Cardiac muscle cell (in vitro differentiated cells and primary cell): ENCODE results near the gene FAHD2A. TPM values are rescaled to one million over a fixed set of nuclear protein-coding genes. Genes with fewer than 3 reads are reported as not detected.

Experiments used
- DNase-seq, 2 donors: peaks; one replicate each; pipeline versions ENCODE4 v3.0.0 to v3.0.0-alpha.2; 2010 to 2017; ENCODE audit warnings: low read depth in 1 of 2, low spot score in 1 of 2
- H3K27ac ChIP-seq: fragments of 200-600 bp; sonication (generic); 2 replicates; pipeline ENCODE4 v1.5.1; 2016
- H3K27me3 ChIP-seq: fragments of 200-600 bp; sonication (generic); 2 replicates; pipeline ENCODE4 v1.6.0; 2016; ENCODE audit warnings: control low read depth
- H3K36me3 ChIP-seq: fragments of 200-600 bp; sonication (generic); 2 replicates; pipeline ENCODE4 v1.5.1; 2016; ENCODE audit warnings: control low read depth
- H3K4me1 ChIP-seq: fragments of 200-600 bp; sonication (generic); 2 replicates; pipeline ENCODE4 v1.8.1; 2017; ENCODE audit warnings: low read depth, mild to moderate bottlenecking, mixed run types
- H3K4me3 ChIP-seq: fragments of 200-600 bp; sonication (generic); 2 replicates; pipeline ENCODE4 v1.5.1; 2016; ENCODE audit warnings: mild to moderate bottlenecking
- H3K9me3 ChIP-seq: fragments of 200-600 bp; sonication (generic); 2 replicates; pipeline ENCODE4 v1.5.1; 2017; ENCODE audit warnings: low read depth, mild to moderate bottlenecking, control low read depth
- polyA plus RNA-seq: library from polyadenylated mRNA; unstranded; fragments of >200 nt; fragmentation: Nextera tagmentation; extraction: Ambion mirVana; gene quantifications from 2 replicates; pipeline ENCODE4 v1.2.1, GENCODE V29; 2016
- total RNA-seq: library from RNA; depleted of rRNA; stranded (reverse); fragments of >200 nt; gene quantifications from 2 replicates; pipeline ENCODE4 v1.2.3, GENCODE V29; 2016
- TF ChIP-seq, protein P1 (sequence below): IDR thresholded peaks from 2 replicates; pipeline ENCODE4 v1.5.1; 2012; ENCODE audit warnings: low read depth, mild to moderate bottlenecking, low read length

Gene FAHD2A
- total and polyA plus RNA-seq, 2 experiments from 2014 or later, result 64.9 to 66.1 TPM

DNA sequence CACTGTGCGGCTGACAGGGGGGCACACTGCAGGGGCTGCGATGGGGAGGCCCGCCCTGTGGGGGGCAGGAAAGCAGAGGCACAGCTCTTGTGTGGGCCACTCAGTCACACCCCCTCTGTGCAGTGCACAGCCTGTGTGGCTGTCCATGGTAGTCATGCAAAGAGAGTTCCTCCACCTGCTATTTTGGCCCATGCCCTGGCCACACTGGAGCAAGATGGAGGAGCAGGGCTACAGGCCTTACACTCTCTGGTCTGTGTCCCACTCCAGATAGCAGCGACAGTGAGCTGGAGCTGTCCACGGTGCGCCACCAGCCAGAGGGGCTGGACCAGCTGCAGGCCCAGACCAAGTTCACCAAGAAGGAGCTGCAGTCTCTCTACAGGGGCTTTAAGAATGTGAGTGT lies 28.5 kb upstream of the FAHD2A start:
- H3K27ac ChIP-seq, result no peak overlapping the region
- DNase-seq, result peak in 1 of 2 donors; percentile 27
- H3K27me3 ChIP-seq, result no peaks in the 10 kb centered on the region
- TF ChIP-seq, protein P1, sequence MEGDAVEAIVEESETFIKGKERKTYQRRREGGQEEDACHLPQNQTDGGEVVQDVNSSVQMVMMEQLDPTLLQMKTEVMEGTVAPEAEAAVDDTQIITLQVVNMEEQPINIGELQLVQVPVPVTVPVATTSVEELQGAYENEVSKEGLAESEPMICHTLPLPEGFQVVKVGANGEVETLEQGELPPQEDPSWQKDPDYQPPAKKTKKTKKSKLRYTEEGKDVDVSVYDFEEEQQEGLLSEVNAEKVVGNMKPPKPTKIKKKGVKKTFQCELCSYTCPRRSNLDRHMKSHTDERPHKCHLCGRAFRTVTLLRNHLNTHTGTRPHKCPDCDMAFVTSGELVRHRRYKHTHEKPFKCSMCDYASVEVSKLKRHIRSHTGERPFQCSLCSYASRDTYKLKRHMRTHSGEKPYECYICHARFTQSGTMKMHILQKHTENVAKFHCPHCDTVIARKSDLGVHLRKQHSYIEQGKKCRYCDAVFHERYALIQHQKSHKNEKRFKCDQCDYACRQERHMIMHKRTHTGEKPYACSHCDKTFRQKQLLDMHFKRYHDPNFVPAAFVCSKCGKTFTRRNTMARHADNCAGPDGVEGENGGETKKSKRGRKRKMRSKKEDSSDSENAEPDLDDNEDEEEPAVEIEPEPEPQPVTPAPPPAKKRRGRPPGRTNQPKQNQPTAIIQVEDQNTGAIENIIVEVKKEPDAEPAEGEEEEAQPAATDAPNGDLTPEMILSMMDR, result no peak
- H3K36me3 ChIP-seq, result no peaks in the 10 kb centered on the region
- no peak overlapping the region for H3K4me3 ChIP-seq
- H3K9me3 ChIP-seq, result no peaks in the 10 kb centered on the region
- H3K4me1 ChIP-seq, result no peaks in the 10 kb centered on the region

DNA sequence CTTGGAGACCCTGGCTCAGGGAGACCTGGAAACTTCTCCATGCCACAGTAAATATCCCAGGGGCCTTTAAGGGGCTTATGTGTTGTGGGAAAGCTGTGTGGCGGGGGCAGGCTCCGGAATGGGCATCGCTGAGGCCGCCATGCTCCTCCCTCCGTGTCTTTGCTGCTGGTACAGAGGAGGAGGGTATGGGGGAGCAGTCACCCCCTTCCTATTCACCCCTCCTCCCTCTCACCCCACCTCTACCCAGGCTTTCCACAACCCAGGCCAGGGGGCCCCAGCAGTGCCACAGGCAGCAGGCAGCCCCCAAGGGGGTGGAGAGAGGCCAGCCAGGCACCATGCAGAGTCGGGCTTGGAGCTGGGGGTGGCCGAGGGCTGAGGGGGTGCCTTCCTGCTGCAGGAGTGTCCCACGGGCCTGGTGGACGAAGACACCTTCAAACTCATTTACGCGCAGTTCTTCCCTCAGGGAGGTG lies 28.0 kb upstream of the FAHD2A start:
- TF ChIP-seq, protein P1, result no peak
- Histone ChIP-seq H3K4me1 (no peaks in the 10 kb centered on the region), H3K9me3 (no peaks in the 10 kb centered on the region), H3K4me3 (no peak overlapping the region), H3K27me3 (no peaks in the 10 kb centered on the region), H3K27ac (no peak overlapping the region), H3K36me3 (no peaks in the 10 kb centered on the region)
- DNase-seq, result no peak

DNA sequence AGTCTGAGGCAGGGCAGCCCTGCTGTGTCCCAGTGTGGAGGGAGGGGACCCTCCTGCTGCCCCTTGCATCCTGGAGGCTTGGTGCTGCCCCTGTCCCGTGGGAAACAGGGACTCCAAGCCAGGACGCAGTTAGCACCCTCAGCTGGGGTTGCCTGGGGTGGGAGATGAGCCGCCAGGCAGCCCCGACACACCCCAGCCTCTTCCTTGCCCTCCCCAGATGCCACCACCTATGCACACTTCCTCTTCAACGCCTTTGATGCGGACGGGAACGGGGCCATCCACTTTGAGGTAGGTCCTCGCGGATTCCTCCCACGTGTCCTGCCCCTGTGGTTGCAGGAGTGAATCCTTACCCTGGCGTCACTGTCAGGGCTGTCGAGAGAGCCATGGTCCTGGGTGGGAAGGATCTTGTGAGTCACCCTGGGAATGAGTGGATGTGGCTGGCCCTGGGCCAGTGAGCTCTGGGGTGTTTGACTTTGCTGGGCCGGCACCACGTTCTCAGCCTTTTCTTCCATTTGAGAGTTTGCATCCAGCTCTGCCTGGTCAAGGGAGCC lies 27.5 kb upstream of the FAHD2A start:
- no peaks in the 10 kb centered on the region for H3K4me1 ChIP-seq
- H3K9me3 ChIP-seq, result no peaks in the 10 kb centered on the region
- peak in 1 of 2 donors; percentile 14 for DNase-seq
- no peaks in the 10 kb centered on the region for H3K36me3 ChIP-seq
- no peak overlapping the region for H3K4me3 ChIP-seq
- H3K27me3 ChIP-seq, result no peaks in the 10 kb centered on the region
- TF ChIP-seq, protein P1, result no peak
- H3K27ac ChIP-seq, result no peak overlapping the region

DNA sequence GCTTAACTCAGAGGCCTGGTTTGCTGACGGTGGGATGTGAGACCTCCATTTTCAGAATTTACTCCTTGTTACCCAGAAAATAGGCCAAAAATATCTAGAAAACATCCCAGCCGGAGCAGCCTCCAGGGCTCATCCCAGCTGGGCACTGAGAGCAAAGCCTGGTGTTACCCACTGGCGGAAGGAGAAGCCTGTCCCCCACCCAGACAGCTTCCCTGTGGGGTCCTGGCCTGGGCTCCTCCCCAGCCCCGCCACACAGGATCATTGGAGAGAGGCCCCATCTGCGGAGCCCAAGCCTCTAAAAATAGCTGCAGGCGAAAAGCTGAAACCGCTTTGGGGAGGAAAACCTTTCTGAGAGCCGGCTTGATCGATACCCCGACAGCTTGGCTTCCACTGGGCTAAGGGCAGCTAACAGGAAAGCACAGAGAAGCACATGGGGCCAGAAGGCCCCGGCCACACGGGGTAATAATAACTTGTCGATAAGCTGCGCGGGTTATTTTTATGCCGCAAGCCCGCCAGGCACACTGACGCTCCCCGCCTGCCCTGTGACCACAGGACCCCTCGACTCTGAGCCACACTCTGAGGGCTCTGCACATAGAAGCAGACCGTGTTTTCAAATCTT lies 26.9 kb upstream of the FAHD2A start:
- no peak overlapping the region for H3K4me3 ChIP-seq
- no peak overlapping the region for H3K27ac ChIP-seq
- no peak for DNase-seq
- H3K4me1 ChIP-seq, result no peaks in the 10 kb centered on the region
- no peaks in the 10 kb centered on the region for H3K9me3 ChIP-seq
- no peaks in the 10 kb centered on the region for H3K27me3 ChIP-seq
- no peaks in the 10 kb centered on the region for H3K36me3 ChIP-seq
- TF ChIP-seq, protein P1, result no peak

GRCh38 chr2:95376311-95377215 lies 25.9 kb upstream of the FAHD2A start:
- Histone ChIP-seq H3K9me3 (no peaks in the 10 kb centered on the region), H3K27ac (no peak overlapping the region), H3K4me1 (no peaks in the 10 kb centered on the region), H3K27me3 (no peaks in the 10 kb centered on the region), H3K36me3 (no peaks in the 10 kb centered on the region), H3K4me3 (no peak overlapping the region)
- no peak for DNase-seq
- TF ChIP-seq, protein P1, result no peak
